Measurements from ENCODE around the gene NDUFC2. TPM values are rescaled to one million over a fixed set of nuclear protein-coding genes. Genes with fewer than 3 reads are reported as not detected.
"Not testable (repeated sequence)": the region's sequence is repeated elsewhere in the genome, so short reads cannot be mapped to it uniquely, and the experiment has no call there.

Gene NDUFC2
- total and polyA plus RNA-seq, 2 experiments from 2014 or later: 86.6 to 462 TPM

- no peaks in the 10 kb centered on the region for H4K20me1 ChIP-seq (ENCODE audit: insufficient read depth)
- in situ Hi-C loops (cut with MboI): no loop called here
- 91 to 93% methylated on average over 7 to 8 of the region's 8 CpGs for WGBS, 2 experiments (ENCODE audit: low coverage in 1 of 2, low lambda C conversion rate in 2 of 2, missing lambda C conversion rate in 2 of 2)
- no peak overlapping the region for H3K4me2 ChIP-seq (ENCODE audit: unreplicated experiment)
- H3K4me3 ChIP-seq: no peak overlapping the region
- no peaks in the 10 kb centered on the region for H3K4me1 ChIP-seq (ENCODE audit: insufficient read depth)
- no peaks in the 10 kb centered on the region for H3F3A ChIP-seq (ENCODE audit: insufficient read depth)
- no peaks in the 10 kb centered on the region for H3K9me2 ChIP-seq (ENCODE audit: insufficient read depth)
- no peaks in the 10 kb centered on the region for H3K27me3 ChIP-seq (replicated peaks; ENCODE audit: insufficient read depth)
- no peak overlapping the region for H3K27ac ChIP-seq
- no peaks in the 10 kb centered on the region for H3K79me2 ChIP-seq (ENCODE audit: insufficient read depth)
- TF ChIP-seq EZH2 (IDR thresholded peaks at IDR 0.05; ENCODE audit: insufficient read depth, poor library complexity, severe bottlenecking): no peak
- no peak for TF ChIP-seq EZH2phosphoT487 (IDR thresholded peaks at IDR 0.05; ENCODE audit: insufficient read depth, low read depth)
- no peak overlapping the region for H2AFZ ChIP-seq
- no peaks in the 10 kb centered on the region for H3K36me3 ChIP-seq (ENCODE audit: low read depth)
- no peaks in the 10 kb centered on the region for H3K9me3 ChIP-seq (ENCODE audit: low read depth)
- DNase-seq: no peak
- no peak overlapping the region for H3K9ac ChIP-seq
Observed at GRCh38 chr11:78060533-78060932, 19.1 kb downstream of the NDUFC2 start.

GRCh38 chr11:78059749-78060328 is 19.8 kb downstream of the NDUFC2 start:
- H3K9me2 ChIP-seq (ENCODE audit: insufficient read depth); H4K20me1 ChIP-seq (ENCODE audit: insufficient read depth); H2AFZ ChIP-seq; H3K4me1 ChIP-seq (ENCODE audit: insufficient read depth); H3K27ac ChIP-seq; H3K36me3 ChIP-seq (ENCODE audit: low read depth); H3K4me3 ChIP-seq; H3K79me2 ChIP-seq (ENCODE audit: insufficient read depth); H3K9ac ChIP-seq; DNase-seq; H3K4me2 ChIP-seq (ENCODE audit: unreplicated experiment); H3K27me3 ChIP-seq (replicated peaks; ENCODE audit: insufficient read depth); H3F3A ChIP-seq (ENCODE audit: insufficient read depth); in situ Hi-C loops (cut with MboI); H3K9me3 ChIP-seq (ENCODE audit: low read depth): not testable (repeated sequence)
- whole genome bisulfite sequencing, 2 experiments (ENCODE audit: low coverage in 1 of 2, low lambda C conversion rate in 2 of 2, missing lambda C conversion rate in 2 of 2): 97 to 98% methylated on average over 9 of the region's 9 CpGs

GRCh38 chr11:78057462-78058055 is 22.1 kb downstream of the NDUFC2 start:
- in situ Hi-C loops (cut with MboI): no loop called here
- Histone ChIP-seq H3K27me3 (replicated peaks; ENCODE audit: insufficient read depth) (no peaks in the 10 kb centered on the region), H2AFZ (no peak overlapping the region), H3K9ac (no peak overlapping the region), H3K4me3 (no peak overlapping the region), H3F3A (ENCODE audit: insufficient read depth) (no peaks in the 10 kb centered on the region), H3K4me1 (ENCODE audit: insufficient read depth) (no peaks in the 10 kb centered on the region), H3K4me2 (ENCODE audit: unreplicated experiment) (no peak overlapping the region), H4K20me1 (ENCODE audit: insufficient read depth) (no peaks in the 10 kb centered on the region), H3K79me2 (ENCODE audit: insufficient read depth) (no peaks in the 10 kb centered on the region), H3K27ac (no peak overlapping the region), H3K9me3 (ENCODE audit: low read depth) (no peaks in the 10 kb centered on the region), H3K36me3 (ENCODE audit: low read depth) (no peaks in the 10 kb centered on the region), H3K9me2 (ENCODE audit: insufficient read depth) (no peaks in the 10 kb centered on the region)
- no peak for TF ChIP-seq EZH2 (IDR thresholded peaks at IDR 0.05; ENCODE audit: insufficient read depth, poor library complexity, severe bottlenecking)
- 73 to 80% methylated on average over 10 of the region's 10 CpGs for WGBS, 2 experiments (ENCODE audit: low coverage in 1 of 2, low lambda C conversion rate in 2 of 2, missing lambda C conversion rate in 2 of 2)
- no peak for DNase-seq

- Histone ChIP-seq H3K9ac (no peak overlapping the region), H3K4me2 (ENCODE audit: unreplicated experiment) (no peak overlapping the region), H3K79me2 (ENCODE audit: insufficient read depth) (no peaks in the 10 kb centered on the region), H2AFZ (no peak overlapping the region), H3K4me3 (no peak overlapping the region), H3K27me3 (replicated peaks; ENCODE audit: insufficient read depth) (no peaks in the 10 kb centered on the region), H3K4me1 (ENCODE audit: insufficient read depth) (peaks cover 8% of the 10 kb centered on the region), H3K9me2 (ENCODE audit: insufficient read depth) (no peaks in the 10 kb centered on the region), H3K9me3 (ENCODE audit: low read depth) (no peaks in the 10 kb centered on the region), H4K20me1 (ENCODE audit: insufficient read depth) (no peaks in the 10 kb centered on the region), H3K36me3 (ENCODE audit: low read depth) (no peaks in the 10 kb centered on the region), H3F3A (ENCODE audit: insufficient read depth) (no peaks in the 10 kb centered on the region), H3K27ac (no peak overlapping the region)
- no peak for DNase-seq
- 79 to 84% methylated on average over 3 of the region's 3 CpGs for WGBS, 2 experiments (ENCODE audit: low coverage in 1 of 2, low lambda C conversion rate in 2 of 2, missing lambda C conversion rate in 2 of 2)
- in situ Hi-C loops (cut with MboI): no loop called here
- TF ChIP-seq EZH2phosphoT487 (IDR thresholded peaks at IDR 0.05; ENCODE audit: insufficient read depth, low read depth) (no peak), EZH2 (IDR thresholded peaks at IDR 0.05; ENCODE audit: insufficient read depth, poor library complexity, severe bottlenecking) (no peak)
Observed at GRCh38 chr11:78056093-78056492, 23.6 kb downstream of the NDUFC2 start.

GRCh38 chr11:78054971-78055370 is 24.7 kb downstream of the NDUFC2 start:
- no peaks in the 10 kb centered on the region for H3K9me3 ChIP-seq (ENCODE audit: low read depth)
- no peaks in the 10 kb centered on the region for H3F3A ChIP-seq (ENCODE audit: insufficient read depth)
- H3K4me1 ChIP-seq (ENCODE audit: insufficient read depth): peaks cover 12% of the 10 kb centered on the region
- no peak overlapping the region for H3K4me2 ChIP-seq (ENCODE audit: unreplicated experiment)
- H3K4me3 ChIP-seq: no peak overlapping the region
- no peak overlapping the region for H3K9ac ChIP-seq
- in situ Hi-C loops (cut with MboI): no loop called here
- H3K27ac ChIP-seq: no peak overlapping the region
- H2AFZ ChIP-seq: no peak overlapping the region
- DNase-seq: no peak
- no peaks in the 10 kb centered on the region for H3K27me3 ChIP-seq (replicated peaks; ENCODE audit: insufficient read depth)
- H4K20me1 ChIP-seq (ENCODE audit: insufficient read depth): no peaks in the 10 kb centered on the region
- H3K9me2 ChIP-seq (ENCODE audit: insufficient read depth): no peaks in the 10 kb centered on the region
- 85 to 91% methylated on average over 4 of the region's 4 CpGs for WGBS, 2 experiments (ENCODE audit: low coverage in 1 of 2, low lambda C conversion rate in 2 of 2, missing lambda C conversion rate in 2 of 2)
- no peaks in the 10 kb centered on the region for H3K79me2 ChIP-seq (ENCODE audit: insufficient read depth)
- no peaks in the 10 kb centered on the region for H3K36me3 ChIP-seq (ENCODE audit: low read depth)
- no peak for TF ChIP-seq EZH2phosphoT487 (IDR thresholded peaks at IDR 0.05; ENCODE audit: insufficient read depth, low read depth)
- no peak for TF ChIP-seq EZH2 (IDR thresholded peaks at IDR 0.05; ENCODE audit: insufficient read depth, poor library complexity, severe bottlenecking)

All from GM23248 (cell line).